Fibroblast of mammary gland (primary cell): Measurements from ENCODE around the gene VDR.
A peak's percentile ranks its signal among the peaks of the same experiment; 100 is the strongest.

ENCODE experiments used
- DNase-seq: peaks from one replicate; pipeline ENCODE4 v3.0.0-alpha.2; 2010; ENCODE audit warnings: low read depth
- H3K4me3 ChIP-seq: 2 replicates; pipeline ENCODE4 v1.5.1; 2011; ENCODE audit warnings: low read depth, mild to moderate bottlenecking, low read length, moderate library complexity; ENCODE audit not compliant: control insufficient read depth
- CTCF ChIP-seq: conservative IDR thresholded peaks from 2 replicates; pipeline ENCODE4 v1.5.1; 2011; ENCODE audit warnings: low read depth, low read length, inconsistent platforms; ENCODE audit not compliant: control insufficient read depth, insufficient read depth

The VDR gene

GRCh38 chr12:47825173-47825639 is 79.6 kb downstream of the VDR start:
- DNase-seq = no peak

GRCh38 chr12:47824635-47825034 is 80.2 kb downstream of the VDR start:
- H3K4me3 ChIP-seq = no peak overlapping the region
- TF ChIP-seq CTCF = no peak
- DNase-seq = no peak

More at GRCh38 chr12:47825173-47825639, 79.6 kb downstream of the VDR start:
- no peak overlapping the region for H3K4me3 ChIP-seq
- TF ChIP-seq CTCF = no peak

- H3K4me3 ChIP-seq = no peak overlapping the region
- DNase-seq = no peak
- no peak for TF ChIP-seq CTCF
Measured at GRCh38 chr12:47824198-47824597, 80.6 kb downstream of the VDR start.

- TF ChIP-seq CTCF = no peak
- no peak overlapping the region for H3K4me3 ChIP-seq
- no peak for DNase-seq
Measured at GRCh38 chr12:47823422-47824086, 81.2 kb downstream of the VDR start.

- DNase-seq = no peak
- TF ChIP-seq CTCF = no peak
- H3K4me3 ChIP-seq = no peak overlapping the region
Measured at GRCh38 chr12:47822863-47823262, 81.9 kb downstream of the VDR start.

- no peak overlapping the region for H3K4me3 ChIP-seq
- no peak for DNase-seq
- TF ChIP-seq CTCF = no peak
Measured at GRCh38 chr12:47822401-47822800, 82.4 kb downstream of the VDR start.

- DNase-seq = peak; percentile 52
- H3K4me3 ChIP-seq = no peak overlapping the region
- no peak for TF ChIP-seq CTCF
Measured at GRCh38 chr12:47821346-47821706, 83.5 kb downstream of the VDR start.
